Measurements from ENCODE around the gene PLXNA4.

Gene PLXNA4

GRCh38 chr7:132578050-132578370, 1.7 kb upstream of the PLXNA4 start:
- no peaks in the 10 kb centered on the region for H3K9me3 ChIP-seq (ENCODE audit: insufficient read depth, low read length)
- H3K27ac ChIP-seq (ENCODE audit: low read length) = no peak overlapping the region
- no peaks in the 10 kb centered on the region for H4K20me1 ChIP-seq (ENCODE audit: insufficient read depth, low read length)
- no peaks in the 10 kb centered on the region for H3K4me1 ChIP-seq (ENCODE audit: low read length)
- no peaks in the 10 kb centered on the region for H3K36me3 ChIP-seq (replicated peaks; ENCODE audit: low read depth, low read length)
- H3K4me2 ChIP-seq (ENCODE audit: low read length) = no peak overlapping the region
- no peak overlapping the region for H3K9ac ChIP-seq (ENCODE audit: low read length)
- H2AFZ ChIP-seq (ENCODE audit: low read depth, low read length) = no peak overlapping the region
- no peaks in the 10 kb centered on the region for H3K79me2 ChIP-seq (ENCODE audit: low read length)
- H3K27me3 ChIP-seq (ENCODE audit: low read depth, low read length) = peaks cover 18% of the 10 kb centered on the region; the same call in 1 of the 2 replicates
- TF ChIP-seq EZH2phosphoT487 (IDR thresholded peaks at IDR 0.05; ENCODE audit: low read depth) (no peak), CTCF (IDR thresholded peaks at IDR 0.05; ENCODE audit: low read depth, low read length) (no peak)
- H3K4me3 ChIP-seq (ENCODE audit: low read length) = no peak overlapping the region

- H3K27me3 ChIP-seq (ENCODE audit: low read depth, low read length) = peaks cover 19% of the 10 kb centered on the region; the same call in 1 of the 2 replicates
- TF ChIP-seq EZH2phosphoT487 (IDR thresholded peaks at IDR 0.05; ENCODE audit: low read depth) = no peak
- TF ChIP-seq CTCF (IDR thresholded peaks at IDR 0.05; ENCODE audit: low read depth, low read length) = no peak
- H3K9ac ChIP-seq (ENCODE audit: low read length) = no peak overlapping the region
- no peak overlapping the region for H3K27ac ChIP-seq (ENCODE audit: low read length)
- no peak overlapping the region for H2AFZ ChIP-seq (ENCODE audit: low read depth, low read length)
- H3K4me1 ChIP-seq (ENCODE audit: low read length) = no peaks in the 10 kb centered on the region
- H4K20me1 ChIP-seq (ENCODE audit: insufficient read depth, low read length) = no peaks in the 10 kb centered on the region
- H3K36me3 ChIP-seq (replicated peaks; ENCODE audit: low read depth, low read length) = no peaks in the 10 kb centered on the region
- no peak overlapping the region for H3K4me2 ChIP-seq (ENCODE audit: low read length)
- H3K4me3 ChIP-seq (ENCODE audit: low read length) = no peak overlapping the region
- H3K9me3 ChIP-seq (ENCODE audit: insufficient read depth, low read length) = no peaks in the 10 kb centered on the region
- no peaks in the 10 kb centered on the region for H3K79me2 ChIP-seq (ENCODE audit: low read length)
Measured at GRCh38 chr7:132577206-132578049, 1.2 kb upstream of the PLXNA4 start.

GRCh38 chr7:132576721-132577085, 433 bp upstream of the PLXNA4 start:
- H3K27ac ChIP-seq (ENCODE audit: low read length) = no peak overlapping the region
- no peak for TF ChIP-seq CTCF (IDR thresholded peaks at IDR 0.05; ENCODE audit: low read depth, low read length)
- TF ChIP-seq EZH2phosphoT487 (IDR thresholded peaks at IDR 0.05; ENCODE audit: low read depth) = no peak
- peaks cover 26% of the 10 kb centered on the region for H3K27me3 ChIP-seq (ENCODE audit: low read depth, low read length)
- no peaks in the 10 kb centered on the region for H3K79me2 ChIP-seq (ENCODE audit: low read length)
- H3K4me1 ChIP-seq (ENCODE audit: low read length) = no peaks in the 10 kb centered on the region
- H3K4me2 ChIP-seq (ENCODE audit: low read length) = no peak overlapping the region
- no peaks in the 10 kb centered on the region for H4K20me1 ChIP-seq (ENCODE audit: insufficient read depth, low read length)
- no peak overlapping the region for H2AFZ ChIP-seq (ENCODE audit: low read depth, low read length)
- no peaks in the 10 kb centered on the region for H3K9me3 ChIP-seq (ENCODE audit: insufficient read depth, low read length)
- H3K4me3 ChIP-seq (ENCODE audit: low read length) = no peak overlapping the region
- no peaks in the 10 kb centered on the region for H3K36me3 ChIP-seq (replicated peaks; ENCODE audit: low read depth, low read length)
- no peak overlapping the region for H3K9ac ChIP-seq (ENCODE audit: low read length)

GRCh38 chr7:132575419-132575981, 770 bp downstream of the PLXNA4 start:
- Histone ChIP-seq H3K79me2 (ENCODE audit: low read length) (no peaks in the 10 kb centered on the region), H4K20me1 (ENCODE audit: insufficient read depth, low read length) (no peaks in the 10 kb centered on the region), H3K4me1 (ENCODE audit: low read length) (no peaks in the 10 kb centered on the region), H3K27ac (ENCODE audit: low read length) (no peak overlapping the region), H3K36me3 (replicated peaks; ENCODE audit: low read depth, low read length) (no peaks in the 10 kb centered on the region), H3K9me3 (ENCODE audit: insufficient read depth, low read length) (no peaks in the 10 kb centered on the region), H3K4me3 (ENCODE audit: low read length) (no peak overlapping the region), H3K9ac (ENCODE audit: low read length) (no peak overlapping the region), H3K27me3 (ENCODE audit: low read depth, low read length) (peaks cover 33% of the 10 kb centered on the region), H3K4me2 (ENCODE audit: low read length) (no peak overlapping the region), H2AFZ (ENCODE audit: low read depth, low read length) (no peak overlapping the region)
- TF ChIP-seq EZH2phosphoT487 (IDR thresholded peaks at IDR 0.05; ENCODE audit: low read depth) = no peak
- TF ChIP-seq CTCF (IDR thresholded peaks at IDR 0.05; ENCODE audit: low read depth, low read length) = no peak
